ENCODE results near the gene IL13RA1.
"Not testable (repeated sequence)": the region's sequence is repeated elsewhere in the genome, so short reads cannot be mapped to it uniquely, and the experiment has no call there.

IL13RA1 gene

DNA sequence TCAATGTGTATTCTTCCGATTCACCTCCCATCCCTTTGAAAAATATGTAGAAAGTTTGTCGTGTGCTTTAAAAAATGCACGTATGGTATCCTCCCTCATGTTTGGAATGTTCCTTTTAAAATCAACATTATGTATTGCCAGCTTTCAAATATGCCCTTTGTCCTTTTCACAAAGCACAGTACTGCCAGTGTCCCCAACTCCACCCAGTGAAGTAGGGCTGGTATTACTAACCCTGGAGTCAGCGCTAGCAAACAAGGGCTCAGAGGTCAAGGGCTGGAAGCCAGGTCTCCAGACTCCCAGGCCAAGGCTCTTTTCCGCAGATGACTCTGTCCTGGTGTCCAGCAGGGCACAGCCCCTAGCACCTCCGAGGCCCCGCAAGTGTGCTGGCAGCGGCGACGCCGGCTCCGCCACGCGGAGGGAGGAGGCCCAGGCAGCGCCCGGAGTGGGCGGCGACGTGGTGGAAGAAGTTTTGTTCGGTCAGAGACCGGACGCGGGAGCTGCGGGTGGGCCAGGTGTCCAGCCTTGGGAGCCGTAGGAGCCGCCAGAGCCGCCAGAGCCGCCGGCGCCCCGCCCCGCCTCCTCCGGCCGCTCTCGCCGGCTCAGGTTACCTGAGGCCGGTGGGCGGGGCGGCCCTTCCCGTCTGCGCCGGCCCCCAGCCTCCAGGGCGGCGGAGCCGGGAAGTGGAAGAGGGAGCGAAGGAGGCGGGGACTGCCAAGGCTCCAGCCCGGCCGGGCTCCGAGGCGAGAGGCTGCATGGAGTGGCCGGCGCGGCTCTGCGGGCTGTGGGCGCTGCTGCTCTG, at the start of gene IL13RA1:
Gene IL13RA1, plus strand, starts transcription at position 720 of the 799 bp plus-strand sequence. Its CDS starts 33 bp downstream, at position 753.
- DNase-seq: peak; percentile 30

DNA sequence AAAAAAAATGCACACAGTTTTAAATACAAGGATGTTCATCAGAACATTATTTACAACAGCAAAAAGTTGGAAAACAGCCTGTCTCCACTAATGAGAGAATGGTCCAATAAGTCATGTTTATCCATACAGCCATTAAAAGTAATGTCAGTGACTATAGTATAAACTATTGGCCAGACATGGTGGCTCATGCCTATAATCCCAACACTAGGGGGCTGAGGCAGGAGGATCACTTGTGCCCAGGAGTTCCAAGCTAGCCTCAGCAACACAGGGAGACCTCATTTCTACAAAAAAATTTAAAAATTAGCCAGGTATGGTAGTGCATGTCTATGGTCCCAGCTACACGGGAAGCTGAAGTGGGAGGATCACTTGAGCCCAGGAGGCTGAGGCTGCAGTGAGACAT, 48.1 kb upstream of the IL13RA1 start:
- no peak for DNase-seq

DNA sequence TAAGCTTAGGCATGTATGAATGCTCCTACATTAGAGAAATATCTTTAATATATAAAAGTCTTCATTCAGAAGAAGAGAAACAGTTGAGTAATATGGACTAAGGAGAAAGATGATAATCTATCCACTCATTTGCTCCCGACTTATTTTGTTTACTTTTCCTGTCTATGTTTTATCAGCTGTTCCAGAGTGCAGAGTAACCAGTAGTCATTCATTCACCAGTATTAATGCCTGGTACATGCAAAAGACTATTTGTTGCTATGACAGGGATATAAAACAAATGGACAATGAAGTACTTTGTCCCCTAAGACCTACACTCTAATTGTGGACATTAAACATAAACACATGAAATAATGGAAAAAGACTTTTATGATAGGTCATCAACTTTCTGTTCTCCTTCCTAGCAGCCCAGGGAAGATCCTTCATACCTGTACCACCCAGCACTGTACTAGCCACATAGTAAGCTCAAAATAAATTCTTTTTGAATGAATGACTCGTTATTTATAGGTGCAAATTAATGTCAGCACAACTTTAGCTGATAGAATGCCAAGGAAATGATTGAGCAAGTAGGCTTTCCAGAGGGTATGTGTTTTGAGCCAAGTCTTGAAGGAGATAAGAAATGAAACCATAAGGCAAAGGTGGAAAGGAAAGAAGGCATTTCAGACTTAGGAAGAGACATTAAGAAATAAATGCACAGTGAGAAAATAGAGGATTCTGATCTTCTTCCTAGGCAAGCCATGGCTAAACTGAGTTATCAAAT, 45.0 kb upstream of the IL13RA1 start:
- no peak for DNase-seq

DNA sequence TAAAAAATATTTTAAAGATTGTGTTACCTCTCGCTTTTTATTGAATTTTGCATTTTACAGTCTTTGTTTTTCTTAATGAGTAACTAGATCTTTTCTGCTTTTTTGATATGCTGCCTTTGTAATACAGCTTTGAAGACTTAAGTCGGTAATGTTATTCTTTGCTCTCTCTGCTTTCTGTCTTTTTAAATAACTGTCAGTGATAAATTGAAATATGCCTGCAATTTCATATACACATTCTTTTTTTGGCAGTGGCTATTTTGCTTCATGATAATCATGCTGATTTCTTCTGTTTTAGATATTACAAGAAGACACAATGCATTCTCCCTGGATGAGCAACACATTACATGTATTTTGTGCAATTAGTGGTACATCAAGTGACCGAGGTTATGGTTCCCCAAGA, 42.0 kb upstream of the IL13RA1 start:
- no peak for DNase-seq

DNA sequence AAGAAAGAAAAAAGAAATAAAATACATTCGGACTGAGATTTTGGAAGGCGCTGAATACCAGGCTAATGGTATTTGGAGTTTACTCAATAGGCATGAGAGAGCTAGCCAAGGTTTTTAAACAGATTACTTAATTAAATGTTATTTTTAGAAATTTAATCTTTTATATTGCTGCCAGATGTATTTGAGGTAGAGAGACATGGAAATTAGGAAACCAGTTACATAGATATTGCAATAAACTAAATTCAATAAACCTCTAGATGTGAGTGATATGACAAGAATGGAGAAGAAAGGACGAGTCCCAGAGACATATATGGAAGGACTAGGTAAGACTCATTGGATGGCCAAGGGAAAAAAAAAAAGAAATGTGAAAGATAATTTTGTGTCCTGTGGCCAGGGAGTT, 38.5 kb upstream of the IL13RA1 start:
- DNase-seq: no peak

DNA sequence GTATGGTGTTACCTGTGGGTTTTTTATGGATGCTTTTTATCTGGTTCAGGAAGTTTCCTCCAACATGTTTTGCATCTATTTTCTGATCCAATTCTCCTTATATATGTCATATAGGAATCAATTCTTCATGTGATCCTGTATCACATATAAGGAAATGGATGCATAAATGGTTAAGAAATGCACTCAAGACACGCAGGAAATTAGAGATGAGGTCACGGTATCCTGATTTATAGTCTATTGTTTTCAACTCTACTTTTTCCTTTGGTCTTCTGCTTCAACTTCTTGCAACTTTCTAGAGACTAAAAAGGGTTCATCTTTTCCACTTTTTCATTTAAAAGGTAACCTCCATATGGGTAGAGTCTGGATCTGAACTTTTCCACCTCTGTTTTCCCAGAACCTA, 33.6 kb upstream of the IL13RA1 start:
- DNase-seq: no peak

DNA sequence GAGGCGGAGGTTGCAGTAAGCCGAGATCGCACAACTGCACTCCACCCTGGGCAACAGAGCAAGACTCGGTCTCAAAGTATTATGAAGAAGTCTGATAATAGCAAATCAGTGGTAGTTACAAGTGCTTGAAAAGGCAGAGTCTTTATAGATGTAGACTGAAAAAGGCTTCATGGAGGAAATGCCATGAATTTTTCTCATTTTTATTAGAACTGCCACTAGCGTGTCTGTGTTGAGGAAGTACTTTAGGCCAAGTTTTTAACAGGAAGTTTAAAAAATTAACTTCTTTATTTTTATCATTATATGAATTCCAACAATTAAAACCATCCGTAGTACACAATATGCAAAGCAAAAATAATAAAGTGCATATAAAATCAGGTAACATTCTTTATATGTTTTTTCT, 32.8 kb upstream of the IL13RA1 start:
- DNase-seq: no peak

DNA sequence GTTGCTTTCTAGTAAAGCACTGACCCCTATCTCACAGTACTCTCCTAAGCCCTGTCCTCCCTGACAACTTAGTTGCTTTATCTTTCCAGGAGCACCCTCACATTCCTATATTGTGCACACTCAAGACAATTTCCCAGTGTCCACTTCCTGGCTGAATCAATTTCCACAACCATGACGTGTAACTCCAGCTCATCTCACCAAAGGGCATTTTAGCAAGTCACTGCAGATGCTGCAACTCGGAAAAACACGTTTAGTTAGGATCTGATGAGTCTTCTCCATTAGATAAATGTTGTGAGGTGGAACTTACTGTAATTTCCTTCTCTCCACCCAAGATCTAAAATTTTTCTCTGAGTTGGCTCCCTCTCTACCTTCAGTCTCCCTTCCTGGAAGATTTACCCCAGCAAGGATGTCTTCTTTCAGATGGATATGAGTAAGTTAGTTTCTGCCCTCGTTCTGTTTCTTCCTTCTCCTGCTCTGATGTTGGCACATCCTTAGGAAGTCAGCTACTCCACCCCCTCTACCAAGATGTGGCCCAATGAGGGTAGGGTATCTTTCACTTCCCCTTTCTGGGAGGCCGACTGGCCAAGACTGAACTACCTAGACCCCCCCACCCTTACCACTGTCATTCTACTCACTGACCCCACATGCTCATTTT, 28.8 kb upstream of the IL13RA1 start:
- no peak for DNase-seq

DNA sequence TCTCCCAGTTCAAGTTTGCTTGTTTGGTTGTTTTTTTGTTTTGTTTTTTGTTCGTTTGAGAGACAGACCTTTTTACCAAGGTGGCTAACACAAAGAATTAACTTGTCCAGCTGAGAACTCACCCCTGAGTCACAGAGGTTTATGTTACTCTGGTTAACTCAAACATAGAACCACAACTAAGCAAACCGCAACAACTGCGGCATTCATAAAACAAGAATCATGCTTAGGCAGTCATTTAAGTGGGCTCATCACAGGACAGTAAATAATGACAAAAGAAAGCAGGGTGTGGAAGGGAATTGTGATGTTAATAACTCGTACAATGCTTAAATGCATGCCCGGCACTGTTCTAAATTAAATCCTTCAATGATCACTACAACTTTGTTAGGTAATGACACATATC, 24.7 kb upstream of the IL13RA1 start:
- no peak for DNase-seq

DNA sequence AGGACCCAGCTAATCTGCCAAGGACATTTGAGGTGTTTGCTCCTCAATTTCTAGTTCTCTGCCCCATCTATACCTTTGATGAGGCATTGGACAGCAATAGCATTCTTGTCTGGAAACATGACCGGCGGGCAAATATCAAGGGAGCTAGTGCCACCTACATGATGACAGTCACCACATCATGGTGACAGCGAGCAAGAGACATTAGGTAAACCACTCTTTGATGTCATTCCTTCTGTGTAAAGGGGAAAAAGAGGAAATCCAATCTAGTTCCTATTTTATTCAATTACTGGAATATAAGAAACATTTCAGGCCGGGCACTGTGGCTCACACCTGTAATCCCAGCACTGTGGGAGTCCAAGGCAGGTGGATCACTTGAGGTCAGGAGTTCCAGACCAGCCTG, 20.7 kb upstream of the IL13RA1 start:
- no peak for DNase-seq

DNA sequence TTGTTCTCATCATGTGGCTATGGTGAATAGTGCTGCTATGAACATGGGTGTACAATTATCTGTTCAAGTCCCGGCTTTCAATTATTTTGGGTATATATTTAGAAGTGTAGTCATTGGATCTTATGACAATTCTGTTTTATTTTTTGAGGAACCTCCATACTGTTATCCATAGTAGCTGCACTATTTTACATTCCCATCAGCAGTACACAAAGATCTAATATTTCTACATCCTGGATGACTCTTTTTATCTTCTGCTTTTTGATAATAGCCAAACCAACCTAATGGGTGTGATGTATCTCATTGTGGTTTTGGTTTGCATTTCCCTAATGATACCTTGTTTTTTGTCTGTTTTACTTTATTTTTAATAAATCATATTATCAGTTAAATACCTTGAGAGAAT, 12.9 kb upstream of the IL13RA1 start:
- DNase-seq: no peak

DNA sequence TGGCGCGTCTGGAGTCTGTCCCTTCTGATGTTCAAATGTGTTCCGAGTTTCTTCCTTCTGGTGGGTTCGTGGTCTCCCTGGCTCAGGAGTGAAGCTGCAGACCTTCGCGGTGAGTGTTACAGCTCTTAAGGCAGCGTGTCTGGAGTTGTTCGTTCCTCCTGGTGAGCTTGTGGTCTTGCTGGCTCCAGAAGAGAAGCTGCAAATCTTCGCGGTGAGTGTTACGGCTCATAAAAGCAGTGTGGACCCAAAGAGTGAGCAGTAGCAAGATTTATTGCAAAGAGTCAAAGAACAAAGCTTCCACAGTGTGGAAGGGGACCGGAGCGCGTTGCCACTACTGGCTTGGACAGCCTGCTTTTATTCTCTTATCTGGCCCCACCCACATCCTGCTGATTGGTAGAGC, 11.5 kb upstream of the IL13RA1 start:
- DNase-seq: not testable (repeated sequence)

DNA sequence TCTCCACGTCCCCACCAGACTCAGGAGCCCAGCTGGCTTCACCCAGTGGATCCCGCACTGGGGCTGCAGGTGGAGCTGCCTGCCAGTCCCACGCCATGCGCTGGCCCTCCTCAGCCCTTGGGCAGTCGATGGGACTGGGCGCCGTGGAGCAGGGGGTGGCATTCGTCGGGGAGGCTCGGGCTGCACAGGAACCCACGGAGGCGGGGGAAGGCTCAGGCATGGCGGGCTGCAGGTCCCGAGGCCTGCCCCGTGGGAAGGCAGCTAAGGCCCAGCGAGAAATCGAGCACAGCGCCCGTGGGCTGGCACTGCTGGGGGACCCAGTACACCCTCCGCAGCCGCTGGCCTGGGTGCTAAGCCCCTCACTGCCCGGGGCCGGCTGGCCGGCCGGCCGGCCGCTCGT, 10.6 kb upstream of the IL13RA1 start:
- not testable (repeated sequence) for DNase-seq

DNA sequence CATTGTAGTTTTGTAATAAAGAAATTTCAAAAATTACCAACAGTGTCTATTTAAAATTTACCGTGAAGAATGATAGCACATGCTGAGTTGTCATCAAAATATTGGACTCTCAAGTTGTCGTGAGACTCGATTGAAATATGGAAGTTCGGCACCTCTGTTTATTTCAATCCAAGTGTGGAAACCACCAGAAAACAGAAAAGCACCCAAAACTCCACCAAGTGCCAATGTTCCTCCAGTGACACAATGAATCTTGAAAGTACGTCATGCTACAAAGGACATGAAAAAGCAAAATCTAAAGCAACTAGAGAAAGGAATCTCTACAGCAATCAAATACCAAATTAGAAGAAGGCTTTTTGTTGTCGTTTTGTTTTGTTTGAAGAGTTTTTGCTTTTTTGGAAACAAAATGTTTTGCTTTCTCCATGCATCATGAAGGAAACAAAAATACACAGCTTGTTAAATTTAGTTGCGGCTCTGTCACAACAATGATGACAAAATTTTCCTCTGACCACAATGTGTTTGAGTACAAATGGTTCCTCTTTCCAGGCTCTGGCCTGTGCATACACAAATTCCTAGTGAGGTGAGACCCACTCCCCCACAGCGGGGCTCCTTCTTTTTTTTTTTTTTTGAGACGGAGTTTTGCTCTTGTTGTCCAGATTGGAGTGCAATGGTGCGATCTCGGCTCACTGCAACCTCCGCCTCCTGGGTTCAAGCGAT, 9.6 kb upstream of the IL13RA1 start:
- DNase-seq: peak; percentile 5

DNA sequence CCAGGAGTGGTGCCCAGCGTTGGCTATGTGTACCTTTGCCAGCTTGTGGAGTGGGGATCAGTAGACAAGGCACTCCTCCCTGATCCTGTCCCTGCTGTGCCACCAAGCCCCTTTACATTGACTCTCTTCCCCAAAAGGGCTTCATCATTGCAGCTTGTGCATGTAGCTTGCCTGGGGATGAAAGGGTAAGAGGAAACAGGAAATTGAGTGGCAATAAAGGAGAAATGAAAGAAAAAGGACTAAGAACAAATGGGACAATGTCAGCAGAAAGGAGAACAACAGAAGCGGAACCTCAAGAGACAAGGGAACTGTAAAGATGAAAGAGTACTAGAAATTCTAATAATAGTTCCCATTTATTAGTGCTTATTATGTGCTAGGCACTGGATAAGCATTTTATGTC, 8.7 kb upstream of the IL13RA1 start:
- DNase-seq: peak; percentile 4

DNA sequence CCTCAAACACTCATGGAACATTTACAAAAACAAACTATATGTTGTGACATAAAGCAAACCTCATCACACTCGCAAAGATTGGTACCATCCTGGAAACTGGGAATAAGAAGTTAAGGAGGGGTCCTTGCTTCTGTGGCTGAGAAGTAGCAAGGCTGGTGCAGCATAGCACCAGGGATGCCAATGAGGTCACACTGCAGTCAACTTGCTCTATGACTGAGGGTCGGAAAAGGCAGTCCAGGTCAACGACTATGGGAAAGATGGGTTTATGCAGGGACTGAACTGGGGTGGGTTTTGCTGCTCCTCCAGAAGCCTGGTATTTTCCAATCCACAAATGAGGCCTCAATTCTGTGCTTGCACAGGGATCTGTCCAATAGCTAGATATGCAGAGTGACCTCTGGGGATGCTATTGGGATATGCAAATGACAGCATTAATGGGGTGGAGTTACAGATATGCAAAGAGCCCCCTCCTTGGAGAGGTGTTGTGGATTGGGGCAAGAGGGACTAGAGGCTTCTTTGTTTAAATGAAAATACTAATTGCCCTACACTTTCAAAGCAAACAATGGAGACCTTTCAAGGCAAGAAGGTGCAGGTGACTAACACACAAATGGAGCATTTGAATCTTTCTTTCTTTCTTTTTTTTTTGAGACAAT, 7.2 kb upstream of the IL13RA1 start:
- no peak for DNase-seq

DNA sequence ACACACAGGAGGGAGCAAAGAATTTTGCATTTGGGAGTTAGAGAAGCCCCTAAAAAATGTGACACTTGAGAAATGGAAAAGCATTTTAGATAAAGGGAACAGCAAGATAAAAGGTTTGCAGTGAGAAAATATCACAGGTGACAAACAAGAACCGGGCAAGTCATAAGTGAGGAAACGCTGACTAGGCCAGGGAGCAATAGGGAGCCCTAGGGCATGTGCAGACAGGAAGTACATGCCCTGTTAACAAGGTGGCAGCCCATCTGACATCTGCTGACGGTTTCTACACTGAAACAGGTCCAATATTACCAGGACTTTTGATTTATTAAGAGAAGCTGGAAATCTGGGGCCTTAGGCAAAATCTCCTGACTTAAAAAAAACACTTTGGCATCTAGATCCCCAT, 4.0 kb upstream of the IL13RA1 start:
- no peak for DNase-seq

DNA sequence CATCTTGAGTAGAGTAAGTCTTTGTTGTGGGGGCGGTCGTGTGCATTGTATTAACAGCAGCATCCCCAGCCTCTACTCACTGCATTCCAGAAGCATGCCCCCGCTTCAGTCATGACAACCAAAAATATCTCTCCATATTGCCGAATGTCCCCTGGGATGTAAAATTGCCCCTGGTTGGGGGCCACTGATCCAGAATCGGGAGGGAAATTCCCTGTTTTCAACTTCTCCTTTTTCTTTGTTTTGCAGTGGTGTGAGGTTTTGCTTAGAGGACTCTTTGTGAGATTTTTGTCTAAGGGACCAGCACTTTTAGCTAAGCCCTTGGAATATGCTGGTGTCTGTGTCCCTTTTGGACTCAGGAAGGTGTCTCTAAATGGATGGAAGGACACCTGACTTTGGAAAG, 3.0 kb upstream of the IL13RA1 start:
- DNase-seq: no peak

DNA sequence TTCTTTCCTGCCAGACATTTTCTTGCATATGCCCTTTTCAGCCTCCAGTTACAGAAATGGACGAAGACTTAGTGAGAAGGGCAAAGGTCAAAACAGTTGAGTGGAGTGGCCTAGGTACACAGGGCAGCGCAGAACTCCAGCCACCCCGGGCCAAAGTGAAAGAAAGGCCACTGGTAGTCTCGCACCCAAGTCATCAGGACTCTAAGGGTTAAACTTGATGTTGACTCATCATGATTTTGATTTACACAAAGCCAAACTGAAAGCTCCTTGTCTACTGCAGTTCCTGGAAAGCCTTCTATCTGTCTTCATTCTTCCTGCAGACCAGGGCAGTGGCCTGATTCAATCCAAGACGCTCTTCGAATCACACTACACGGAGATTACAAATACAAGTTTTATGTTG, 2.6 kb upstream of the IL13RA1 start:
- no peak for DNase-seq

DNA sequence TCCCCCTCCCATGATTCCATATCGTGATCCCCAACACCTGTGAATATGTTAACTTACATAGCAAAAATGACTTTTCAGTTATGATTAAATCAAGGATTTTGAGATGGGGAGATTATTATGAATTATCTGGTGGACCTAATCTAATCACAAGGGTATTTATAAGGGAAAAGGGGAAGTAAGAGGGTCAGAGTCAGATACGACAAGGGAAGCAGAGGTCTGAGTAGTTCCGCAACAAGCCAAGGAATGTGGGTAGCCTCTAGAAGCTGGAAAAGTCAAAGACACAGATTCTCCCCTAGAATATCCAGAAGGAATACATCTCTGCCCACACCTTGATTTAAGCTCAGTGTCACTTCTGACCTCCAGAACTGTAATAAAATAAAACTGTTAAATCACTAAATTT, 1.0 kb upstream of the IL13RA1 start:
- no peak for DNase-seq

DNA sequence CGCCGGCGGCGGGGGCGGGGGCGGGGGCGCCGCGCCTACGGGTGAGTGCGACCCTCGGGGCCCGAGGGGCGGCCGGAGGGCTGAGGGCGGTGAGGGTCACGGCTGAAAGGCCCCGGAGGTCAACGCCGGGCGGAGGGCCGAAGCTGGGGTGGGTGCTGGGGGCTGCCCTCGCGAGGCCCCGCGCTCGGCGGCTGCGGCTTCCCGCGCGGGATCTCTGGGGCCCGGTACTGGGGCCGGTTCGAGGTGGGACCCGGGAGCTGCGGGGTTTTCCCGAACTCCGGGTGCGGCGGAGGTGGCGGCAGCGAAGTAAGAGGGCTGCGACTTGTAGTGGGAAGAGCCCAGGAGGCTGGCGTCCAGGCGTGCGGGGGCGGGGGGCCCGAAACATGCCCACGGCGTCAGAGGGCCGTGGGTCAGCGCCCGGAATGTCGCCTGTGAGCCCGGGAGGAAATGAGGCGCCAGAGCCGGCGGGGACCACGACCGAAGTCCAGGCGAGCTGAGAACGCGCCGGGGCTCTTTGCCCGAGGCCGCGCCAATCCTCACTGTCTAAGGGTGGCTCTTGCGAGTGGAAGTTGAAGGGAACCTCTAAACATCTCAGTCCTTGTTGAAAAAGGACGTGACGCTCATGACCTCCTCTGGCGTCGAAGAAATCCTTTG, 407 bp downstream of the IL13RA1 start:
- no peak for DNase-seq

DNA sequence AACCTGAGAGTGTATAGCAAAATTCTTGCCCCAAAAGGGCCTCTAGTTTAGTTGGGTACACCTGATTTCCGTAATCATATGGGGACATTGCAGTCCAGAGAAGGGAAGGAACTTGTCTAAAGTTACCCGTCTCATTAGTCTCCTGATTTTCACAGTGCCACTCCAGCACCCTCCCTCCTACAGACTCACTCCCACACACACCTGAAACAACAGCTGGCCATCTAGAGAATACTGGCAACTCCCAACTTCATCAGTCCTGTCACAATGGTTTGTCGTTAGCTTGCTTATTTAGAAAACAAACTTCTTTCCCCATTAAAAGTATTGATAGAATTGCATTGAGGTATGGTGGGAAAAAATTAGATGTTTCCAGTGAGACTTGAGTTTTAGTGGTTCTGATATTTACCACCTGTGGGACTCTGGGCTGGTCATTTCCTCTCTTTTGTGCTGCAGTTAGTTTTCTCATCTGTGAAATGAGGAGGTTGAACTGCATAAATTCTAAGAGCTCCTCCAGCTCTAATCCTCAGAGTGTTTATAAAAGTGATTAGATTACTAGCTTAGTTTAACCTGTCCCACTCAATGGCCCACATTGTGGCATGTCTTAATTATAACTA, 1.7 kb downstream of the IL13RA1 start:
- DNase-seq: no peak
